Bronchus fibroblast of lung (primary cell): ENCODE measurements around the gene HOXD13. TPM values are rescaled to one million over a fixed set of nuclear protein-coding genes. Genes with fewer than 3 reads are reported as not detected.

Experiments used
- total RNA-seq: library from RNA; depleted of rRNA; stranded (reverse); fragments of >200 nt; gene quantifications from 2 replicates; pipeline ENCODE4 v1.2.3, GENCODE V29; 2015

Gene HOXD13
- not detected in 2 replicates for total RNA-seq

DNA sequence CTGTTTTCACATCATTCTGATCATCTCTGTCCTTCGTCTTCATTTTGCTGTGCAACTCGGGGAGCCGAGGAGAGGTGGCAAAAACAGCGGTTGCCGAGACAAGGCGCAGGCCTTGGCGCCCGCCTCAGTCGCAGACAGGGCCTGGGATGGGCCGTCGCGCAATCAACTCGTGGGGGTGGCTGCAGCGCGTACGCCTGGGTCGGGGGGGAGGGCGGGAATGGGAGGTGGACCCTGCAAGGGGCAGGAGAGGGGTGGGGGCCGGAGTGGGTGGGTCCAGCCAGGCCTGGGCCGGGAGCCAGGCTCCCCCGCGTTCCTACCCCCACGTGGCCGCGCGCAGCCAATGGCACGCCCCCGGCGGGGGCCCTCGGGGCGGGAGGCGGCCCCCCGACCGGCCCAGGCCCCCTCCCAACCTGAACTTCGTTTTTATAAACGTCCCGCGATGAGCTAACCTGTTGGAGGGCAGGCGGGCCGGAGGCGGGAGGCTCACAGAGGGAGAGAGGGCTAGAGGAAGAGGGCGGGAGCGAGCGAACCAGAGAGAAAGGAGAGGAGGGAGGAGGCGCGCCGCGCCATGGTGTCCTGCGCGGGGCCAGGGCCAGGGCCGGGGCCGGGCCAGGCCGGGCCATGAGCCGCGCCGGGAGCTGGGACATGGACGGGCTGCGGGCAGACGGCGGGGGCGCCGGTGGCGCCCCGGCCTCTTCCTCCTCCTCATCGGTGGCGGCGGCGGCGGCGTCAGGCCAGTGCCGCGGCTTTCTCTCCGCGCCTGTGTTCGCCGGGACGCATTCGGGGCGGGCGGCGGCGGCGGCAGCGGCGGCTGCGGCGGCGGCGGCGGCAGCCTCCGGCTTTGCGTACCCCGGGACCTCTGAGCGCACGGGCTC, at the start of gene HOXD13:
Gene HOXD13, plus strand, starts transcription at position 452 of the 875 bp plus-strand sequence. Its CDS starts 170 bp downstream, at position 622.

GRCh38 chr2:176083796-176084261, 8.7 kb upstream of the HOXD13 start, which contains the start of gene EVX2:
Gene EVX2, minus strand, starts transcription at chr2:176083962. Its CDS starts 186 bp downstream, at chr2:176083776.

GRCh38 chr2:176099728-176100546, 7.4 kb downstream of the HOXD13 start, which contains the start of gene HOXD12:
Gene HOXD12, plus strand, starts transcription at chr2:176099795. Its CDS starts 7 bp downstream, at chr2:176099802.

DNA sequence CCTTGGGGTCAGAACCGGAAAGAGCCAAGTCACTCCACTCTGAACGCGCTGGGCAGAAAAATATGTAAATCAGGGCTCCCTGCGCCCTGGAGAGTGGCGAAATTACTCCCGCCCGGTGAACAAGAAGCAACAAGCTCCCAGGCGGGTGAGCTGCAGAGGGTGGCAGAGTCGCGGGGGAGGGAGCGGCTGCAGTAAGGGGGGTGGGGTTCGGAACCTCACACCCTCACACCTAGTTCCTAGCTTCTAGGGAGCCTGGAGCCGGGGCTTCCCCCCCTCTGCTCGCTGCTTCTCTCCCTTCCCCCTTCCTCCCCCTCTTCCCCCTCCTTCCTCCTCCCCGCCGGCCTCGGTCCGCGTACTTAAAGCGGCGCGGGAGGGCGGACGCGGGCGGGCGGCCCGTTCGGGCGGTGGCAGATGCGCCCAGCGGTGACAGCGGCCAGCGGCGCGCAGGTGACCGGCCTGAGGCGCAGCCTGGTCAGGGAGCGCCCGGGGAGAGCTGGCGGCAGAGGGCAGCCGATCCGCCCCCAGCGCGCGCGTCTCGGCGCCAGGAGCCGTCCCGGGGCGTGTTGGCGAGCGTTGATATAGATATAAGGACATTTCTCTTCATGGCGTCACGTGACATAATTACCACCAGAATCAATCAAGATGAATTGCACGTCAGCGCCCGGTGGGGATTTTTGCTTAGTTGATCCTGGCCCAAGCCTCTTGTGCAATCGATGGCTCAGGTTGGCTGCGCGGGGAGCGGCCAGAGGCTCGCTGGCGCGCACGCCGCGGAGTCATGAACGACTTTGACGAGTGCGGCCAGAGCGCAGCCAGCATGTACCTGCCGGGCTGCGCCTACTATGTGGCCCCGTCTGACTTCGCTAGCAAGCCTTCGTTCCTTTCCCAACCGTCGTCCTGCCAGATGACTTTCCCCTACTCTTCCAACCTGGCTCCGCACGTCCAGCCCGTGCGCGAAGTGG, 14.3 kb downstream of the HOXD13 start, which contains the start of gene HOXD11:
Gene HOXD11, plus strand, starts transcription at position 700 of the 959 bp plus-strand sequence. Its CDS starts 76 bp downstream, at position 776.

DNA sequence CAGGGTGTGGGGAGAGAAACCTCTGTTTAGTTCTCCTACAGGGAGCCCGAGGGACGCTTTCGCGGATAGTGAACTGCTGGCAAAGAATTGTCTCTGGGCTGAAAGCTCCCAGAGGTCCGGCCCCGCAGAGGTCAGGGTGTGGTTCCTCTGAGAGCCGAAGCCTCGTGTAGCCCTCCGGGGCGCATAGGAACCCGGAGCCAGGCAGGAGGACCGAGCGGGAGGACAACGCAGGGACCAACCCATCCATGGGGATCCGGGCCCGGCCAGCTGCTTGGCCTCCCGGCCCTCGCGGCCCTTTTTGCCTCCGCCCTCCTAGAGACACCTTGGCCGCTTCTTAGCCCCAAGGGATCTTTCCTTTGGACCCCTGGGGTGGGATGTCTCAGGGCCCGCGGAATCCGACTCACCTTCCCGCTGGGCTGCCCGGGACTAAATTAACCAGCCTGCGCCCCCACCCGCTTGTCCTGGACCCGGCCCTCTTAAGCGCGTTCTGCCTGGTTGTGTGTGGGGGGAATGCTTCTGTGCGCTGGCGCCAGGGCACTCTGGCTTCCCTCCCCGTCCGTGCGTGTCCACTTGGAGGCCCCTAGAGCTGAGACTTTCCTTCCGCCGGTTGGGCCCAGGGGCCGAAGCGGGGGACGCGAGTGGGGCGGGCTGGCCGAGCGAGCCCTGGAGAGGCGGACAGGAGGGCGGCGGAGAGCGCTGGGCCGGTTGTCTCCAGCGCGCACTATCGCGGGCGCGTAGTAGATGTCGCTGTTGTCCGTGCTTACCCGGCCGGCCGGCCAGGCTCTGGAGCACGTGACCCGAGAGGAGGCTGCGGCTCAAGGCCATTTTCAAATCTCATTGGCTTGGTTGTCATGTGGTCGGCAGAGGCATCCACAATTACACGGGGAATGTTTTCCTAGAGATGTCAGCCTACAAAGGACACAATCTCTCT, 23.6 kb downstream of the HOXD13 start, which contains the start of gene HOXD10:
Gene HOXD10, plus strand, starts transcription at position 896 of the 931 bp plus-strand sequence. CDS start 56 bp downstream, outside the sequence.

DNA sequence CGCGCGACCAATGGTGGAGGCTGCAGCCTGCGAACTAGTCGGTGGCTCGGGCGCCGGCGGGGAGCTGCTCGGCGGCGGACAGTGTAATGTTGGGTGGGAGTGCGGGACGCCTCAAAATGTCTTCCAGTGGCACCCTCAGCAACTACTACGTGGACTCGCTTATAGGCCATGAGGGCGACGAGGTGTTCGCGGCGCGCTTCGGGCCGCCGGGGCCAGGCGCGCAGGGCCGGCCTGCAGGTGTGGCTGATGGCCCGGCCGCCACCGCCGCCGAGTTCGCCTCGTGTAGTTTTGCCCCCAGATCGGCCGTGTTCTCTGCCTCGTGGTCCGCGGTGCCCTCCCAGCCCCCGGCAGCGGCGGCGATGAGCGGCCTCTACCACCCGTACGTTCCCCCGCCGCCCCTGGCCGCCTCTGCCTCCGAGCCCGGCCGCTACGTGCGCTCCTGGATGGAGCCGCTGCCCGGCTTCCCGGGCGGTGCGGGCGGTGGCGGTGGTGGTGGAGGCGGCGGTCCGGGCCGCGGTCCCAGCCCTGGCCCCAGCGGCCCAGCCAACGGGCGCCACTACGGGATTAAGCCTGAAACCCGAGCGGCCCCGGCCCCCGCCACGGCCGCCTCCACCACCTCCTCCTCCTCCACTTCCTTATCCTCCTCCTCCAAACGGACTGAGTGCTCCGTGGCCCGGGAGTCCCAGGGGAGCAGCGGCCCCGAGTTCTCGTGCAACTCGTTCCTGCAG, 30.3 kb downstream of the HOXD13 start, which contains the start of gene HOXD9:
Gene HOXD9, plus strand, starts transcription at position 37 of the 728 bp plus-strand sequence. Its CDS starts 50 bp downstream, at position 87.

GRCh38 chr2:176128982-176129796, 36.7 kb downstream of the HOXD13 start, which contains the start of gene HOXD8:
Gene HOXD8, plus strand, starts transcription at chr2:176129705. Its CDS starts 662 bp downstream, at chr2:176130367.

Other genes with a start within 250 kb of the HOXD13 start
- gene LNPK, start 90.5 kb upstream of the HOXD13 start, total RNA-seq, result 15.5 and 19.7 TPM in 2 replicates
- gene EVX2, start 8.8 kb upstream of the HOXD13 start, total RNA-seq, result not detected in 2 replicates
- gene HOXD12, start 7.1 kb downstream of the HOXD13 start, total RNA-seq, result not detected in 2 replicates
- not detected in 2 replicates for gene HOXD11, start 14.6 kb downstream of the HOXD13 start, total RNA-seq
- gene HOXD10, start 24.1 kb downstream of the HOXD13 start, total RNA-seq, result not detected in 2 replicates
- gene HOXD9, start 30.0 kb downstream of the HOXD13 start, total RNA-seq, result not detected in 2 replicates
- not detected in 2 replicates for gene HOXD8, start 37.0 kb downstream of the HOXD13 start, total RNA-seq
- gene HOXD4, start 58.8 kb downstream of the HOXD13 start, total RNA-seq, result not detected in 2 replicates
- not detected in 2 replicates for gene HOXD3, start 64.6 kb downstream of the HOXD13 start, total RNA-seq
- not detected in 2 replicates for gene HOXD1, start 95.9 kb downstream of the HOXD13 start, total RNA-seq
- gene MTX2, start 176.7 kb downstream of the HOXD13 start, total RNA-seq, result 24.9 and 27.1 TPM in 2 replicates